NCI-H82 (cell line): Measurements from ENCODE around the gene GFRAL.

Experiments used
- DNase-seq: peaks from one replicate; lab custom pipeline; 2025; lab: John Stamatoyannopoulos, UW

Gene GFRAL

DNA sequence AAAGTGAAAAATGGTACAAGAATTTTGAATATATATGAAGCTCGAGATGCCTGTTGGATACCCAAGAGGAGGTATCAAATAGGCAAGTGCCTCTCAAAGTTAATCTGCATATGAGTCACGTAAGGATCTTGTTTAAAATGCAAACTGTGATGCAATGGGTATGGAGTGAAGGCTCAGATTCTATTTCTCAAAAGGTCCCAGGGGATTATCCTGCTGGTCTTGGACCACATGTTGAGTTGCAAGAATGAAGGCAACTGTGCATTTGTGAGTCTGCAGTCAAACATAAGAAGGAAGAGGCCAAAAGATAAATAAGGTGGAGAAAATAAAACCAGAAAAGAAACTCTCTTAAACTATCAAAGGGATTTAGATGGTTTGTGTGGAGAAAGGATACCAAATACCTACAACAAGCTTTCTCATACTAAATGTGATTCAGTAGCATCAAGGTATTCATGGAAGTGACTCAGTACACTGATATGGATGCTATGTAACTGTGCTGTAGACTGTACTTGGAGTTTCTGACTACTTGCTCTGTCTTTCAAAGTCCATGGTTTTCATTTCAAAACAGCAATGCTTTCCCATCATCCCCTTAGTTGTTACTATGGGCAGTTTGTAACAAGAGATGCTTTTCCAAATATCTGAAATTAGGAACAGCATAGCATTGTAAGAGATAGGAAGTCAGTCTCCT, 106.3 kb downstream of the GFRAL start:
- peak; percentile 11 for DNase-seq

DNA sequence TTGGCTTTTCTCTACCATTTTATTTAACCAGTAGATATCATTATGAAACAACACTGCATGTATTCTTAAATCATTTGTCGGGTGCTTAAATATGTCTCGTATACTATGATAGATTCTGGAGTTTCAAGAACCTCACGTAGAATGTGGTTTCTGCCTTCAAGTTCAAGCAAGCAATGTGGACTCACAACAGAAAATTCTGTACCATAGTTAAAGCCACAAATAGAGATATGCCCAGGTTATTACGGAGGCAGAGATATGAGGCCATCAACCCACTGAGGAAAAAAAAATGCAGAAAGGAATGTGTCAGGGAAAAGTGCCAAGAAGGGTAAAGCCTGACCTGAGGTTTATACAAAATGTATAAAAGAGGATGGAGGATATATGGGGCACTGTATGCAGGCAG, 109.9 kb downstream of the GFRAL start:
- no peak for DNase-seq

DNA sequence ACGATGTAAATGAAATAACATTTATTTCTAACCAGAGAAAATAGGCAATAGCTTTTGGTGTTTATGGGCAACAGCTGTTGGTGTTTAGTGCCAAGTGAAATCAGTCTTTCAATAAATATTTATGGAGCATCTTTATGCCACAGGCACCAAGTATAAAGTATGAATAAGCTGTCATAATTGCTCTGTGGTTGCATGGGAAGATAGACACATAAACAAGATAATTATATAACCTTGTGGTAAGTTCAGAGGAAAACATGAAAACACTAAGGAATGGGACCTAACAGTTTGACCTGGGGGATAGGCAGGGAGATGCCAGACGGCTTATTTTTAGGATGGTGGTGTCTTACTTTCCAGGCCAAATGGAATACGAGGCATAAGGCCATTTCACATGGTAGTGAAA, 110.9 kb downstream of the GFRAL start:
- DNase-seq: no peak

DNA sequence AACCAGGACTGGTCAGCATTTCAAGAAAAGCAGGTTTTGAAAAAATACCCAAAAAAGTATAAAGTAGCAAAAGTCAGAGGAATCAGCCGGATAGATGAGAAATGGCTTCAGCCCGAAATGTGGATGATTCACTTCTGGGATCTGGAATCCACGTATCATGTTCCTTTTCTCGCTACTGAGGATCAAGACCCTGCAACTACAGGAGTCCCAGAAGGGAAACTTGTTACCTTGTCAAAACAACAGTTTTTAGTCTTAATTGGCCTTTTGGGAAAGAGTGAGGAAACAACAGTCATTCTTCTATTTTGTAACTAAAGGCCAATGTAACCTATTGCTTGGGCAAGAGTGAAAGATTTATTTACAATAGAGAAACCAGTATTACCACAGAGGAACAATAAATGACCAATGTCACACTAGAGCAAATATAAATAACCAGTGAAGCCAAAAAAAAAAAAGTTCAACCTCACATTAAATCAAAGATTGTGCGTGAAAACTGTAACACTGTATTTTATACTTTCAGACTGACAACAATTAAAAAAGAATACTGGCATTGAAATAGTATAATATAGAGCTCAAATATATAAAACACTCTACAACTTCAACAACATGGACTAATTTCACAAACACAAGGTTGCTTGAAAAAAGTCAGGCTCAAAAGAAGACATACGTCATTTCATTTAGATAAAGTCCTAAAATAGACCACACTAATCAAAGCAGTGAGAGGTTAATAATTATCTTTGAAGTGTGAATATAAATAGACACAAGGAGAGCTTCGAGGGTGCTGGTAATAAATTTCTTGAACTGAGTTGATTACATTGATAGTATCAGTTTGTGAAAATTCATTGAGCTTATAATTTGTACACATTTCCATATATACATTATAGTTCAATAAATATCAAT, 116.2 kb downstream of the GFRAL start:
- no peak for DNase-seq

DNA sequence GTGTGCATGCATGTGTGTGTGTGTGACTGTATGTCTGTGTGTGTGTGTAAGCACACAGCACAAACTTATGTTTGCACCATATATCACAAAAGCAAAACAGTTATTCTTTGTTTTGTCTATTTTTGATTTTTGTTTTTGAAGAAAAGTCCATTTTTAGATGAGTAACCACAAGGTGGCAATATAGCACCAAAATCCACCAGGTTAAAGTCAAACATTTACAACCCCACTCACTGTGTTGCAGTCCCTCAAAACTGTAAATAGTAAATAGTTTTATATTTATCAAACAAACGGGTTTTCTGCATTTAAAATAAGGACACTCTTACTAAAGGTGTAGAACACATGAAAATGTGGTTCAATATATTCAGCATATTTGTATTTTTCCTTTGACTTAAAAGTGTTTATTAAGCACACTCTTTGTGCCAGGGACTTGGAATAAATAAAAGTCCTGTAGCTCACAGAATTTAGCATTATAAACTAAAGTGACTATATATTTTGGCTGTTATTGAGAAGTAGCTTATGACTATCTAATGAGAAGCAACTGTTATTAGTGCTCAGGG, 118.5 kb downstream of the GFRAL start:
- peak; percentile 57 for DNase-seq

DNA sequence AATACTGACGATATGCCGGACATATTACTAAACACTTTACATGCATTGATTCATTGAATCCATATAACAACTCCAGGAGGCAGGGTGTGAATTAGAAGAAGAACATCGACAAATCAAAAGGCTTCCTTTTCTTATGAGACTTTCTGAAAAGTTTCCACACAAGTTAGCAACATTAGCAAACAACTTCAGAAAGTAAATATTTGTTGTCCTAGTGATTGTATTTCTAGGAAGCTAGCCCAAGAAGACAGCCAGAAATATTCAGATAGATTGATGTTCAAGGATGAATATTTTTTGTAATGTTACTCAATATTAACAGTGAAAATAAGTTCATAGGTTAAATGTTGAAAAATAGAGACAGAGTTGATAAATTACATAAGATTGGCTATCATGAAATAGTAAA, 120.6 kb downstream of the GFRAL start:
- no peak for DNase-seq

DNA sequence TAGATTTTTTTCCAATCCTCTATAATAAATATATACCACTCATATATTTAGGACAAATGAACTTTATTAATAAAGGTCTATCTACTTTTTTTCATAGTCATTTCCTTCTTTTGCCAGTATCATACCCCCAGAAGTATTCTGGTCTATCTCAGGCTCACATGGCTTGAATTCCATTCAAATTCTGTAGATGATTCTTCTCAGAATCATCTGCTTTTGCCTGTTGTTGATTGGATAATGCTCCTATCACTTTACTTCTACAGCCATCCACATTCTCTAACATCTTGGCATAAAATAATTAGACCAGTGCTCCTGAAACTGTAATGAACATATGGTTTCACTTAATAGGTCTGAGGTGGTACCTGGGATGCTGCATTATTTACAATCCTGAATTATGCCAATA, 121.2 kb downstream of the GFRAL start:
- DNase-seq: no peak

DNA sequence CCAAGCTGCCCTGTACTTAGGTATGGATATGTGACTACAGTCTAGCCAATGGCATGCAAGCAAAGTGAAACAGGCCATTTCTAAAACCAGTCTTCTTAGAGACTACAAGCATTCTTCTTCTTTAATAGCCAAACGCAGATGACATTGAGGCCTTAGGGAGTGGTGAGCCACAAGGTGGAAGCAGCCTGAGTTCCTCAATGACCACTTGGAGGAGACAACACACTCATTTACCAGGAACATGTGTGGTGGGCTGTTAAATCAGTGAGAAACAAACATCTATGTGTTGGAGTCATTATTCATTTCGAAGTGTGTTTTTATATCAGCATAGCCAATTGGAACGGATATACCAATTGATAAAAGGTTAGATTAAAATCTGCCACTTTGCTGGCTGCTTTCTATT, 122.0 kb downstream of the GFRAL start:
- DNase-seq: peak; percentile 54

DNA sequence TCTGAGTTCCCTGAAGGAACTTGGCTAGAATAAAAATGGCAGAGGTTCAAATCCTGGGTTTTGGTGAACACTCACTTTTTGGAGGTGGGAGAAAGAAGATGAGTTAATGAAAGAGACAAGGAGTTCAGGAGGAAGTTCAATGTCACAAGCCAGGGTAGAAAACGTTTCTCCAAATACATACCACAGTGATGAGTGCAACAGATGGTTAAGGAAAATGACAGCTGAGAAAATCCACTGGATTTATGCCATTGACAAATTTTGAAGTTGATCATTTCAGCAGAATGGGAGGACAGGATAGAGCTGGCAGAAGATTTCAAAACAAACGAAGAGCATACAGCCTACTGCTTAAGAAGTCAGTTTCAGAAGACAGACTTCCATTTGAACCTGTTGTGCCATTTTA, 122.7 kb downstream of the GFRAL start:
- no peak for DNase-seq
